Tibial nerve (tissue), 4 donors: Measurements from ENCODE around the gene VSX2. TPM values are rescaled to one million over a fixed set of nuclear protein-coding genes. Genes with fewer than 3 reads are reported as not detected.

Source experiments
- DNase-seq, 2 donors: peaks; one replicate each; pipeline ENCODE4 v3.0.0-alpha.2; 2019; ENCODE audit warnings: low spot score in 2 of 2
- H3K27ac ChIP-seq, 4 donors: fragments of 200-600 bp; sonication (generic) in 3 of 4; one replicate each; pipeline ENCODE4 v1.5.1; 2017 to 2019; ENCODE audit warnings: mild to moderate bottlenecking in 1 of 4
- H3K27me3 ChIP-seq, 2 donors: fragments of 200-600 bp; sonication (generic) in 1 of 2; one replicate each; pipeline versions ENCODE4 v1.5.1 to v1.6.0; 2017 to 2019
- H3K36me3 ChIP-seq, 3 donors: fragments of 200-600 bp; sonication (generic); one replicate each; pipeline ENCODE4 v1.5.1; 2018 to 2019
- H3K4me1 ChIP-seq, 4 donors: fragments of 200-600 bp; sonication (generic) in 3 of 4; one replicate each; pipeline ENCODE4 v1.5.1; 2017 to 2019
- H3K4me3 ChIP-seq, 4 donors: fragments of 200-600 bp; sonication (generic) in 3 of 4; one replicate each; pipeline ENCODE4 v1.5.1; 2017 to 2019; ENCODE audit warnings: mild to moderate bottlenecking in 1 of 4, moderate library complexity in 1 of 4
- H3K9me3 ChIP-seq, 4 donors: fragments of 200-600 bp; sonication (generic) in 3 of 4; one replicate each; pipeline ENCODE4 v1.5.1; 2017 to 2019
- CTCF ChIP-seq, 5 experiments: fragments of 200-600 bp in 3 of 5; fragments of 450-650 bp in 2 of 5; sonication (generic) in 3 of 5; IDR thresholded peaks; one replicate each; pipeline ENCODE4 v1.5.1; 2016 to 2019; ENCODE audit warnings: antibody characterized with exemption in 5 of 5, mild to moderate bottlenecking in 3 of 5, moderate library complexity in 2 of 5
- EP300 ChIP-seq, 2 donors: sonication (generic); formaldehyde crosslinking; IDR thresholded peaks; one replicate each; pipeline ENCODE4 v1.6.1; 2017; ENCODE audit warnings: antibody characterized with exemption in 2 of 2, mild to moderate bottlenecking in 1 of 2
- POLR2A ChIP-seq, 2 donors: fragments of 450-650 bp; IDR thresholded peaks; one replicate each; pipeline ENCODE4 v1.6.1; 2017; ENCODE audit warnings: antibody characterized with exemption in 2 of 2, mild to moderate bottlenecking in 2 of 2, moderate library complexity in 2 of 2
- WGBS, 2 donors: methylation state at CpG; one replicate each; pipeline ENCODE4 v1.1.5; 2018; 5-methylcytosine and 5-hydroxymethylcytosine counted together
- total RNA-seq, 4 donors: library from RNA; depleted of rRNA; stranded (reverse); fragments of >200 nt; gene quantifications; one replicate each; pipeline ENCODE4 v1.1.0, GENCODE V29; 2016

VSX2 gene
- total RNA-seq, 4 donors from 2014 or later, result not detected

- Histone ChIP-seq H3K36me3 (no peaks in the 10 kb centered on the region), H3K4me3 (peak overlapping the region; percentile 48 to 75 (median 56)), H3K4me1 (peaks cover 0 to 18% (median 6%) of the 10 kb centered on the region in 4 donors), H3K9me3 (no peaks in the 10 kb centered on the region), H3K27ac (peak overlapping the region in 1 of 4 donors; percentile 46), H3K27me3 (peaks cover 0 to 16% of the 10 kb centered on the region in 2 donors)
- TF ChIP-seq POLR2A (IDR thresholded peaks at IDR 0.05) (no peak), CTCF (IDR thresholded peaks at IDR 0.05) (no peak), EP300 (IDR thresholded peaks at IDR 0.05) (no peak)
- WGBS, 2 donors, result 4 to 5% methylated on average over 45 to 55 of the region's 56 CpGs
- no peak for DNase-seq
Measured at GRCh38 chr14:74257941-74258763, 18.9 kb downstream of the VSX2 start.

DNA sequence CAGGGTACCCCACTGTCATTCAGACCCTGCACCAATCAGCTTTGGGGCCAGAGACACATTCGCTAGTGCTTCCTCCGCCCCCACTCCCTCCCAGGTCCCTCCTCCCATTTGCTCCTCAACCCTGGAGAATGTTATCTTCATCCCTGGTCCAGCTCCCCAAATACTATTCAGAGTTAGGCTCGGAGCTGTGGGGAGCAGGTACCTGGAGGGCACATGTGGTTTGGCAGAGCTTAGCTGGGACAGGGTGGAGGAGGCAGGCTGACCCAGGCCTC, 19.5 kb downstream of the VSX2 start:
- Histone ChIP-seq H3K27ac (no peak overlapping the region), H3K36me3 (no peaks in the 10 kb centered on the region), H3K27me3 (peaks cover 0 to 11% of the 10 kb centered on the region in 2 donors), H3K4me1 (peaks cover 0 to 18% (median 6%) of the 10 kb centered on the region in 4 donors), H3K4me3 (peak overlapping the region in 1 of 4 donors; percentile 75), H3K9me3 (no peaks in the 10 kb centered on the region)
- 64 to 82% methylated on average over 3 of the region's 3 CpGs for WGBS, 2 donors
- no peak for TF ChIP-seq EP300 (IDR thresholded peaks at IDR 0.05)
- TF ChIP-seq POLR2A (IDR thresholded peaks at IDR 0.05), result no peak
- TF ChIP-seq CTCF (IDR thresholded peaks at IDR 0.05), result no peak
- no peak for DNase-seq

- Histone ChIP-seq H3K36me3 (no peaks in the 10 kb centered on the region), H3K27me3 (peaks cover 0 to 9% of the 10 kb centered on the region in 2 donors), H3K4me1 (peaks cover 0 to 18% (median 6%) of the 10 kb centered on the region in 4 donors), H3K9me3 (no peaks in the 10 kb centered on the region), H3K4me3 (no peak overlapping the region), H3K27ac (no peak overlapping the region)
- 95 to 97% methylated on average over 10 to 12 of the region's 12 CpGs for WGBS, 2 donors
- TF ChIP-seq EP300 (IDR thresholded peaks at IDR 0.05) (no peak), POLR2A (IDR thresholded peaks at IDR 0.05) (no peak), CTCF (IDR thresholded peaks at IDR 0.05) (no peak)
- no peak for DNase-seq
Measured at GRCh38 chr14:74259513-74259912, 20.3 kb downstream of the VSX2 start.

DNA sequence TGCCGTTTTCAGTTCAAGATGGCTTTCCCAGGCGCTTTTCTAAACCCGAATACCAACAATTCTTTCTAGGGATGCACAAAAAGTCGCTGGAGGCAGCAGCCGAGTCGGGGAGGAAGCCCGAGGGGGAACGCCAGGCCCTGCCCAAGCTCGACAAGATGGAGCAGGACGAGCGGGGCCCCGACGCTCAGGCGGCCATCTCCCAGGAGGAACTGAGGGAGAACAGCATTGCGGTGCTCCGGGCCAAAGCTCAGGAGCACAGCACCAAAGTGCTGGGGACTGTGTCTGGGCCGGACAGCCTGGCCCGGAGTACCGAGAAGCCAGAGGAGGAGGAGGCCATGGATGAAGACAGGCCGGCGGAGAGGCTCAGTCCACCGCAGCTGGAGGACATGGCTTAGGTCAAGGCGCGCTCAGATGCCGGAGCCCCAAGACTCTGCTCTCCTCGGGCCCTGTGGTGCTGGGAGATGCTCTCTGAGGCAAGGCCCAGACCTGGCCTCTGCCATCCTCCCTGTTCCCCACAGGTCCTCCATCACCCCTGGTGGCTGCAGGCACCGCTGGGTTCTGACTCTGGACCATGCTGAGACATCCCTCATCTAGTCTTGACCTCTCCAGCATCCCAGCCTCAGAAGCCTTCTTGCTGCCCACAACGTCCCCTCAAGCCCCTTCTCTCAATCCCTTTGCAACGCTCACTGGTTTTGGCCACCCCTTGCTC, 21.4 kb downstream of the VSX2 start:
- no peaks in the 10 kb centered on the region for H3K36me3 ChIP-seq
- peaks cover 0 to 9% of the 10 kb centered on the region in 2 donors for H3K27me3 ChIP-seq
- no peak overlapping the region for H3K27ac ChIP-seq
- no peak overlapping the region for H3K4me3 ChIP-seq
- no peak for TF ChIP-seq POLR2A (IDR thresholded peaks at IDR 0.05)
- no peak for TF ChIP-seq EP300 (IDR thresholded peaks at IDR 0.05)
- no peak for TF ChIP-seq CTCF (IDR thresholded peaks at IDR 0.05)
- H3K9me3 ChIP-seq, result no peaks in the 10 kb centered on the region
- H3K4me1 ChIP-seq, result peaks cover 0 to 18% (median 6%) of the 10 kb centered on the region in 4 donors
- DNase-seq, result no peak
- WGBS, 2 donors, result 90 to 91% methylated on average over 24 to 29 of the region's 29 CpGs

GRCh38 chr14:74261288-74261687, 22.0 kb downstream of the VSX2 start:
- Histone ChIP-seq H3K36me3 (no peaks in the 10 kb centered on the region), H3K4me1 (peaks cover 0 to 18% (median 6%) of the 10 kb centered on the region in 4 donors), H3K9me3 (no peaks in the 10 kb centered on the region), H3K4me3 (no peak overlapping the region), H3K27ac (no peak overlapping the region), H3K27me3 (peaks cover 0 to 9% of the 10 kb centered on the region in 2 donors)
- TF ChIP-seq POLR2A (IDR thresholded peaks at IDR 0.05) (no peak), CTCF (IDR thresholded peaks at IDR 0.05) (no peak), EP300 (IDR thresholded peaks at IDR 0.05) (no peak)
- WGBS, 2 donors, result 82 to 87% methylated on average over 4 of the region's 4 CpGs
- DNase-seq, result no peak
